H9 (cell line): Measurements from ENCODE around the gene ANKS3. TPM values are rescaled to one million over a fixed set of nuclear protein-coding genes. Genes with fewer than 3 reads are reported as not detected.

Experiments used
- DNase-seq: peaks from one replicate; pipeline ENCODE4 v3.0.0-alpha.2; 2017
- H2AFZ ChIP-seq: one replicate; pipeline ENCODE4 v1.6.1; 2013; ENCODE audit warnings: mild to moderate bottlenecking, low read length, control low read depth, moderate library complexity
- H2AK5ac ChIP-seq: 2 replicates; pipeline ENCODE4 v1.6.1; 2013; ENCODE audit warnings: low read length, control low read depth, mixed read lengths; ENCODE audit not compliant: insufficient read length
- H2BK120ac ChIP-seq: one replicate; pipeline ENCODE4 v1.6.1; 2013; ENCODE audit warnings: low read depth, mild to moderate bottlenecking, low read length, control low read depth, inconsistent platforms; ENCODE audit not compliant: poor library complexity, severe bottlenecking
- H2BK12ac ChIP-seq: 2 replicates; pipeline ENCODE4 v1.6.1; 2013; ENCODE audit warnings: low read length, control low read depth, mixed read lengths, low read depth; ENCODE audit not compliant: insufficient read length
- H2BK15ac ChIP-seq: 2 replicates; pipeline ENCODE4 v1.6.1; 2013; ENCODE audit warnings: low read depth, low read length, control low read depth
- H2BK20ac ChIP-seq: one replicate; pipeline ENCODE4 v1.6.1; 2013; ENCODE audit warnings: low read depth, mild to moderate bottlenecking, low read length, control low read depth, inconsistent platforms; ENCODE audit not compliant: poor library complexity, severe bottlenecking
- H2BK5ac ChIP-seq: 2 replicates; pipeline ENCODE4 v1.6.1; 2013; ENCODE audit warnings: low read length, control low read depth, mixed read lengths; ENCODE audit not compliant: insufficient read length
- H3K14ac ChIP-seq: 2 replicates; pipeline ENCODE4 v1.6.1; 2013; ENCODE audit warnings: low read length, control low read depth; ENCODE audit not compliant: insufficient read depth
- H3K18ac ChIP-seq: 2 replicates; pipeline ENCODE4 v1.6.1; 2013; ENCODE audit warnings: low read depth, mild to moderate bottlenecking, mixed read lengths, low read length, control low read depth; ENCODE audit not compliant: insufficient read length
- H3K23ac ChIP-seq: 2 replicates; pipeline ENCODE4 v1.6.1; 2013; ENCODE audit warnings: low read length, control low read depth, mixed read lengths, low read depth; ENCODE audit not compliant: insufficient read length
- H3K23me2 ChIP-seq: 2 replicates; pipeline ENCODE4 v1.6.1; 2013; ENCODE audit warnings: low read depth, mild to moderate bottlenecking, mixed read lengths, low read length, control low read depth; ENCODE audit not compliant: insufficient read length, poor library complexity, severe bottlenecking
- H3K27ac ChIP-seq: 2 replicates; pipeline ENCODE4 v1.5.1; 2013; ENCODE audit warnings: low read length, control low read depth, mixed read lengths, low read depth; ENCODE audit not compliant: insufficient read length
- H3K27me3 ChIP-seq: 2 replicates; pipeline ENCODE4 v1.6.1; 2013; ENCODE audit warnings: low read length, control low read depth, inconsistent platforms; ENCODE audit not compliant: insufficient read depth
- H3K4ac ChIP-seq: 2 replicates; pipeline ENCODE4 v1.6.1; 2013; ENCODE audit warnings: low read depth, mild to moderate bottlenecking, control low read depth, inconsistent platforms, low read length, moderate library complexity
- H3K4me1 ChIP-seq: 2 replicates; pipeline ENCODE4 v1.6.1; 2013; ENCODE audit warnings: low read length, control low read depth, inconsistent platforms; ENCODE audit not compliant: insufficient read depth
- H3K4me2 ChIP-seq: 2 replicates; pipeline ENCODE4 v1.6.1; 2013; ENCODE audit warnings: low read length, control low read depth, mixed read lengths; ENCODE audit not compliant: insufficient read length, insufficient read depth
- H3K56ac ChIP-seq: 2 replicates; pipeline ENCODE4 v1.6.1; 2013; ENCODE audit warnings: low read depth, mild to moderate bottlenecking, mixed read lengths, low read length, control low read depth; ENCODE audit not compliant: insufficient read length
- H3K79me1 ChIP-seq: 2 replicates; pipeline ENCODE4 v1.6.1; 2013; ENCODE audit warnings: low read depth, mild to moderate bottlenecking, moderate library complexity, low read length, control low read depth, inconsistent platforms; ENCODE audit not compliant: insufficient read depth, poor library complexity, severe bottlenecking
- H3K79me2 ChIP-seq: 2 replicates; pipeline ENCODE4 v1.6.1; 2013; ENCODE audit warnings: low read length, control low read depth, inconsistent platforms; ENCODE audit not compliant: insufficient read depth
- H3K9ac ChIP-seq: 2 replicates; pipeline ENCODE4 v1.6.1; 2013; ENCODE audit warnings: low read length, control low read depth, mixed read lengths; ENCODE audit not compliant: insufficient read length; ENCODE audit errors: extremely low read depth
- H3K9me3 ChIP-seq: one replicate; pipeline ENCODE4 v1.6.1; 2013; ENCODE audit warnings: low read depth, low read length, inconsistent platforms; ENCODE audit not compliant: control insufficient read depth
- H3T11ph ChIP-seq: one replicate; pipeline ENCODE4 v1.6.1; 2013; ENCODE audit warnings: mild to moderate bottlenecking, low read length, control low read depth, inconsistent platforms
- H4K20me1 ChIP-seq: one replicate; pipeline ENCODE4 v1.6.1; 2013; ENCODE audit not compliant: control insufficient read depth, insufficient read length, insufficient read depth
- H4K5ac ChIP-seq: 2 replicates; pipeline ENCODE4 v1.6.1; 2013; ENCODE audit warnings: low read depth, mild to moderate bottlenecking, mixed read lengths, low read length, control low read depth; ENCODE audit not compliant: insufficient read length
- H4K8ac ChIP-seq: replicated peaks from 2 replicates; pipeline ENCODE4 v1.6.1; 2013; ENCODE audit warnings: low read length, control low read depth, mixed read lengths, low read depth; ENCODE audit not compliant: insufficient read length
- H4K91ac ChIP-seq: 2 replicates; pipeline ENCODE4 v1.6.1; 2013; ENCODE audit warnings: low read depth, mild to moderate bottlenecking, moderate library complexity, mixed read lengths, low read length, control low read depth; ENCODE audit not compliant: insufficient read length
- H3K27ac Mint-ChIP-seq, 3 experiments: 2 replicates in 2 of 3; 3 replicates in 1 of 3; pipeline ENCODE4 v1.8.0; 2020 to 2021; ENCODE audit warnings: mixed read lengths in 3 of 3, mild to moderate bottlenecking in 1 of 3, moderate library complexity in 1 of 3
- H3K27me3 Mint-ChIP-seq: 2 replicates; pipeline ENCODE4 v1.8.0; 2021; ENCODE audit warnings: low read depth, mild to moderate bottlenecking, moderate library complexity, mixed read lengths
- H3K36me3 Mint-ChIP-seq, 3 experiments: 2 replicates in 2 of 3; 3 replicates in 1 of 3; pipeline ENCODE4 v1.8.0; 2020 to 2021; ENCODE audit warnings: low read depth in 3 of 3, mixed read lengths in 3 of 3; ENCODE audit not compliant: insufficient read depth in 1 of 3
- H3K4me1 Mint-ChIP-seq, 2 experiments: 2 replicates each; pipeline ENCODE4 v1.8.0; 2020; ENCODE audit warnings: mixed read lengths in 2 of 2
- H3K4me3 Mint-ChIP-seq, 2 experiments: 2 replicates in 1 of 2; 3 replicates in 1 of 2; pipeline ENCODE4 v1.8.0; 2020 to 2021; ENCODE audit warnings: mild to moderate bottlenecking in 2 of 2, mixed read lengths in 2 of 2, moderate library complexity in 1 of 2
- H3K9me3 Mint-ChIP-seq, 2 experiments: 2 replicates in 1 of 2; 3 replicates in 1 of 2; pipeline ENCODE4 v1.8.0; 2020; ENCODE audit warnings: mild to moderate bottlenecking in 2 of 2, mixed read lengths in 2 of 2, moderate library complexity in 1 of 2
- CTCF ChIP-seq: fragments of 200-600 bp; sonication (generic); conservative IDR thresholded peaks from 3 replicates; pipeline ENCODE4 v1.8.0; 2021; ENCODE audit warnings: antibody characterized with exemption, mild to moderate bottlenecking
- WGBS: extraction: QIAGEN DNeasy Blood & Tissue Kit; methylation state at CpG from one replicate; pipeline ENCODE4 v1.1.7; 2013; ENCODE audit warnings: missing lambda C conversion rate, low lambda C conversion rate, mixed read lengths; ENCODE audit not compliant: insufficient read length; ENCODE audit errors: extremely low coverage; 5-methylcytosine and 5-hydroxymethylcytosine counted together
- total RNA-seq: library from RNA; stranded (reverse); gene quantifications from 2 replicates; pipeline ENCODE4 v1.2.1, GENCODE V29; 2021

Gene ANKS3
- total RNA-seq, 1 experiment from 2014 or later = 32.0 TPM

- Histone ChIP-seq H2AFZ (no peak overlapping the region), H3T11ph (no peak overlapping the region), H3K56ac (no peak overlapping the region), H3K9ac (peak overlapping the region; percentile 76), H3K27me3 (no peaks in the 10 kb centered on the region), H4K5ac (no peak overlapping the region), H4K91ac (no peak overlapping the region), H2BK120ac (no peak overlapping the region), H3K18ac (peak overlapping the region; percentile 18), H4K20me1 (no peaks in the 10 kb centered on the region), H3K4ac (no peak overlapping the region), H2BK12ac (no peak overlapping the region), H3K14ac (peak overlapping the region; percentile 6; the same call in 1 of the 2 replicates), H4K8ac (no peak overlapping the region), H3K79me2 (no peaks in the 10 kb centered on the region), H3K23me2 (peaks cover 8% of the 10 kb centered on the region), H3K23ac (no peak overlapping the region), H3K9me3 (no peaks in the 10 kb centered on the region), H3K79me1 (no peaks in the 10 kb centered on the region), H3K4me1 (no peaks in the 10 kb centered on the region), H2BK5ac (no peak overlapping the region), H2AK5ac (no peak overlapping the region), H3K27ac (no peak overlapping the region), H3K4me2 (peak overlapping the region; percentile 92), H2BK20ac (no peak overlapping the region), H2BK15ac (no peak overlapping the region)
- peak overlapping the region; percentile 73 to 84 for H3K4me3 Mint-ChIP-seq
- peaks cover 22 to 24% of the 10 kb centered on the region in 2 experiments for H3K4me1 Mint-ChIP-seq
- no peak for TF ChIP-seq CTCF
- WGBS = no CpG with 5 or more reads among the region's 17 CpGs
- no peak for DNase-seq
- peak overlapping the region; percentile 65 to 97 (median 93); a peak in 5 of 7 replicates for H3K27ac Mint-ChIP-seq
- peaks cover 0 to 18% (median 10%) of the 10 kb centered on the region in 3 experiments; a peak in 5 of 7 replicates for H3K36me3 Mint-ChIP-seq
- H3K27me3 Mint-ChIP-seq = no peaks in the 10 kb centered on the region
- H3K9me3 Mint-ChIP-seq = no peaks in the 10 kb centered on the region
Measured at GRCh38 chr16:4767872-4768548, 33.9 kb upstream of the ANKS3 start.
